Peyer's patch (tissue), 4 donors: ENCODE data around the gene MRPL19. TPM values are rescaled to one million over a fixed set of nuclear protein-coding genes. Genes with fewer than 3 reads are reported as not detected.
A peak's percentile ranks its signal among the peaks of the same experiment; 100 is the strongest.

Experiments used
- DNase-seq, 3 donors: peaks; one replicate each; pipeline ENCODE4 v3.0.0-alpha.2; 2017 to 2019
- H3K27ac ChIP-seq, 4 donors: fragments of 200-600 bp; sonication (generic); one replicate each; pipeline ENCODE4 v1.5.1; 2016 to 2019
- H3K27me3 ChIP-seq, 2 donors: fragments of 200-600 bp; sonication (generic); one replicate each; pipeline ENCODE4 v1.5.1; 2019
- H3K36me3 ChIP-seq, 3 donors: fragments of 200-600 bp; sonication (generic); one replicate each; pipeline ENCODE4 v1.5.1; 2016 to 2019
- H3K4me1 ChIP-seq, 4 donors: fragments of 200-600 bp; sonication (generic); one replicate each; pipeline ENCODE4 v1.5.1; 2016 to 2019
- H3K4me3 ChIP-seq, 4 donors: fragments of 200-600 bp; sonication (generic); 1 replicate in 3 of 4; 2 replicates in 1 of 4; pipeline ENCODE4 v1.5.1; 2016 to 2019; ENCODE audit warnings: mild to moderate bottlenecking in 1 of 4
- H3K9me3 ChIP-seq, 4 donors: fragments of 200-600 bp; sonication (generic); one replicate each; pipeline ENCODE4 v1.5.1; 2016 to 2019; ENCODE audit warnings: mild to moderate bottlenecking in 1 of 4
- POLR2A ChIP-seq, 2 donors: fragments of 450-650 bp; IDR thresholded peaks; one replicate each; pipeline ENCODE4 v1.5.1; 2017; ENCODE audit warnings: antibody characterized with exemption in 2 of 2, mild to moderate bottlenecking in 2 of 2, moderate library complexity in 2 of 2
- total RNA-seq, 4 donors: library from RNA; depleted of rRNA; stranded (reverse); fragments of >200 nt; gene quantifications; one replicate each; pipeline ENCODE4 v1.1.0, GENCODE V29; 2016
- TF ChIP-seq, protein P1 (sequence below), 6 experiments: fragments of 450-650 bp in 4 of 6; fragments of 200-600 bp in 2 of 6; sonication (generic) in 1 of 6; IDR thresholded peaks; one replicate each; pipeline ENCODE4 v1.5.1; 2017 to 2019; ENCODE audit warnings: antibody characterized with exemption in 6 of 6, mild to moderate bottlenecking in 3 of 6, moderate library complexity in 1 of 6

The MRPL19 gene
- total RNA-seq, 4 donors from 2014 or later = 20.6 to 61.1 (median 26.8) TPM

DNA sequence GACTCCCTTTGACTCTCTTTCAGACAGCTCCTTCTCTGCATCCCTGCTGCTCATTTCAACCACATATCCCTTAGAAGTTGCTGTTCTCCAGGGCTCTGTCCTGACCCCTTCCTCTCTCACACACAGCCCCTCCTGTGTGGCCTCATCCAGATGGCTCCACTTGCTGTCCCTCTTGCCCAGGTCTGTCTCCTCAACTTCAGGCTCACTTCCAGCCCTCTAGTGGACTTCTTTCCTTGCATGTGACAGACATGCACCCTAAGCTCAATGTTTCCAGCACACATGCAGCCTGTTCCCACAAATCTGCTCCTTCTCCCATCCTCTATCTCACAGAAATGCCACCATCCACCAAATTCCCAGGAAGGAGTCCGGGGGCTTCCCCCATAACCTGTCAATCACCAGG lies 9.0 kb upstream of the MRPL19 start:
- no peak for DNase-seq
- TF ChIP-seq, protein P1, sequence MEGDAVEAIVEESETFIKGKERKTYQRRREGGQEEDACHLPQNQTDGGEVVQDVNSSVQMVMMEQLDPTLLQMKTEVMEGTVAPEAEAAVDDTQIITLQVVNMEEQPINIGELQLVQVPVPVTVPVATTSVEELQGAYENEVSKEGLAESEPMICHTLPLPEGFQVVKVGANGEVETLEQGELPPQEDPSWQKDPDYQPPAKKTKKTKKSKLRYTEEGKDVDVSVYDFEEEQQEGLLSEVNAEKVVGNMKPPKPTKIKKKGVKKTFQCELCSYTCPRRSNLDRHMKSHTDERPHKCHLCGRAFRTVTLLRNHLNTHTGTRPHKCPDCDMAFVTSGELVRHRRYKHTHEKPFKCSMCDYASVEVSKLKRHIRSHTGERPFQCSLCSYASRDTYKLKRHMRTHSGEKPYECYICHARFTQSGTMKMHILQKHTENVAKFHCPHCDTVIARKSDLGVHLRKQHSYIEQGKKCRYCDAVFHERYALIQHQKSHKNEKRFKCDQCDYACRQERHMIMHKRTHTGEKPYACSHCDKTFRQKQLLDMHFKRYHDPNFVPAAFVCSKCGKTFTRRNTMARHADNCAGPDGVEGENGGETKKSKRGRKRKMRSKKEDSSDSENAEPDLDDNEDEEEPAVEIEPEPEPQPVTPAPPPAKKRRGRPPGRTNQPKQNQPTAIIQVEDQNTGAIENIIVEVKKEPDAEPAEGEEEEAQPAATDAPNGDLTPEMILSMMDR (IDR thresholded peaks at IDR 0.05) = no peak
- no peak for TF ChIP-seq POLR2A (IDR thresholded peaks at IDR 0.05)
- H3K27me3 ChIP-seq = no peaks in the 10 kb centered on the region
- no peaks in the 10 kb centered on the region for H3K36me3 ChIP-seq
- H3K4me1 ChIP-seq = no peaks in the 10 kb centered on the region
- no peak overlapping the region for H3K27ac ChIP-seq
- H3K4me3 ChIP-seq = no peak overlapping the region
- H3K9me3 ChIP-seq = no peaks in the 10 kb centered on the region

DNA sequence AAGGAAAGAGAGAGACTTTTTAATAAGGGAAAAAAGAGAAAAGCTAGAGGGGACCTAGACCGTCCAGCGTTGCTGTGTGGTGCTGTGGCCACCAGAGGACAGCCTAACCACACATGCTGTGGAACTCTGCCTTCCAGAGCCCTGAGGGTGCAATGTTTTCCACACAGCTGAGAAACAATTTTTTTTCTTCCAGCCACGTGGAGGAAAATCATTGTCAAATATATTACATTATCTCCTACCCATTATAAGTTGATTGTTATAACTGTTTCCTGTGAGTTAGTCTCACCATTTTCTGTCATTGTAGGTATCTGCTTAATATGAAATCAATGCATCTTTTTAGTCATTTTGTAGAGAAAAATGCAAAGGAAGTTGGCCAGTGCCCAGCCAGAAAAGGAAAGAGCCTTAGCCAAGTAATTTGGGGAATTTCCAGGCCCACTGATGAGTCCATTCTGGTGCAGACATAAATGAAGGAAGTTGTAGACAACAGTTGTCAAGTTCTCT lies 5.9 kb upstream of the MRPL19 start:
- Histone ChIP-seq H3K36me3 (no peaks in the 10 kb centered on the region), H3K4me1 (no peaks in the 10 kb centered on the region), H3K4me3 (no peak overlapping the region), H3K27me3 (no peaks in the 10 kb centered on the region), H3K9me3 (no peaks in the 10 kb centered on the region), H3K27ac (no peak overlapping the region)
- DNase-seq = peak in 2 of 3 donors; percentile 63 to 76
- TF ChIP-seq, protein P1 (IDR thresholded peaks at IDR 0.05) = peak; percentile 33 to 89 (median 84)
- no peak for TF ChIP-seq POLR2A (IDR thresholded peaks at IDR 0.05)

DNA sequence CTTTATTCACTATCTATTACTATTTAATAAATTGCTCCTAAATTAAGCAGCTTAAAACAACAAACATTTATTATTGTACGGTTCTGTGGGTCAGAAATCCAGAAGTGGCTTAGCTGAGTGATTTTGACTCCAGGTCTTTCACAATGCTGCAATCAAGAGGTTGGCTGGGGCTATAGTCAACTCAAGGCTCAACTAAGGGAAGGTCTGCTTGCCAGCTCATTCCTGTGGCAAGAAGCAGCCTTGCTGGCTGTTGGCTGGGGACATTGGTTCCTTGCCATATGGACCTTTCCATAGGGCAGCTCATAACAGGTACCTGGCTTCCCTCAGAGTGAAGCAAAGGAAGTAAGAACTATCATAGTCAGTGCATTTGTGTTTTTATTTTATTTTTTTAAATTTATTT lies 5.0 kb upstream of the MRPL19 start:
- TF ChIP-seq, protein P1 (IDR thresholded peaks at IDR 0.05) = no peak
- TF ChIP-seq POLR2A (IDR thresholded peaks at IDR 0.05) = no peak
- peaks cover 0 to 5% (median 0%) of the 10 kb centered on the region in 4 donors for H3K4me1 ChIP-seq
- H3K36me3 ChIP-seq = no peaks in the 10 kb centered on the region
- H3K4me3 ChIP-seq = no peak overlapping the region
- no peak for DNase-seq
- H3K27me3 ChIP-seq = no peaks in the 10 kb centered on the region
- H3K27ac ChIP-seq = no peak overlapping the region
- no peaks in the 10 kb centered on the region for H3K9me3 ChIP-seq

DNA sequence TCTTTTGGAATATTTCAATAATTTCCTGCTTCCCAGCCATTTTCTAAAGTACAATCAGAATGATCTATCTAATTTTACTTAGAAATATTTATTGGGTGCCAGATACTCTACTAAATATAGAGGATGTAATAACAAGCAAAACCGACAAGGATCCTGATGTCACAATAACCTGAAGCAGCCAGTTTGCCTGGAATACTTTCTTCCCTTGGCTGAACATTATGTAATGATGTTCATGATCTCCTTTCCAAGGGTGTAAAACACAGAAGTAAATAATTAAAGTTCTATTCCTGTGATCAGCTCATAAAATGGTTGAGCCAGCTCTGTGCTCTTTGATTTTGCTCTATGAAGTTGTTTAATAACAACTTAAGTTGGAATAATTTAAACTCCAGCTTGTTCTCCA lies 2.6 kb upstream of the MRPL19 start:
- H3K4me3 ChIP-seq = no peak overlapping the region
- peaks cover 0 to 16% (median 3%) of the 10 kb centered on the region in 4 donors for H3K4me1 ChIP-seq
- no peak overlapping the region for H3K27ac ChIP-seq
- no peak for DNase-seq
- H3K9me3 ChIP-seq = no peaks in the 10 kb centered on the region
- no peak for TF ChIP-seq POLR2A (IDR thresholded peaks at IDR 0.05)
- TF ChIP-seq, protein P1 (IDR thresholded peaks at IDR 0.05) = no peak
- H3K36me3 ChIP-seq = no peaks in the 10 kb centered on the region
- H3K27me3 ChIP-seq = no peaks in the 10 kb centered on the region

DNA sequence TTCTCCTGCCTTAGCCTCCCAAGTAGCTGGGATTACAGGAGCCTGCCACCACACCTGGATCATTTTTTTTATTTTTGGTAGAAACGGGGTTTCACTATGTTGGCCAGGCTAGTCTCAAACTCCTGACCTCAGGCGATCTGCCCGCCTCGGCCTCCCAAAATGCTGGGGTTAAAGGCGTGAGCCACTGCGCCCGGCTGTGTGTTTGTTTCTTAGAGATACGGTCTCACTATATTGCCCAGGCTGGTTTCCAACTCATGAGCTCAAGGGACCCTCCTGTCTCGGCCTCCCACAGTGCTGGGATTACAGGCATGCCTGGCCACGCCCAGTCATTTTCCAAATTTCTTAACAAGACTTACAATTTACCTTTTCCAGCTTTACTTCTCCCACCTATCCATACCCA lies 940 bp upstream of the MRPL19 start:
- no peak overlapping the region for H3K27ac ChIP-seq
- no peaks in the 10 kb centered on the region for H3K27me3 ChIP-seq
- H3K36me3 ChIP-seq = peaks cover 0 to 8% (median 0%) of the 10 kb centered on the region in 3 donors
- H3K4me3 ChIP-seq = no peak overlapping the region
- peaks cover 0 to 17% (median 3%) of the 10 kb centered on the region in 4 donors for H3K4me1 ChIP-seq
- no peak for DNase-seq
- TF ChIP-seq, protein P1 (IDR thresholded peaks at IDR 0.05) = no peak
- TF ChIP-seq POLR2A (IDR thresholded peaks at IDR 0.05) = no peak
- no peaks in the 10 kb centered on the region for H3K9me3 ChIP-seq
